HepG2 (cell line): ENCODE measurements around the gene CMIP. TPM values are rescaled to one million over a fixed set of nuclear protein-coding genes. Genes with fewer than 3 reads are reported as not detected.

Experiments
- GZF1 ChIP-seq: sonication (generic); formaldehyde crosslinking; IDR thresholded peaks from 2 replicates; pipeline ENCODE4 v1.5.1; 2020; ENCODE audit warnings: mild to moderate bottlenecking, missing genetic modification reagents
- KAT7 ChIP-seq: IDR thresholded peaks from 2 replicates; pipeline ENCODE4 v1.6.1; 2018; ENCODE audit warnings: borderline replicate concordance, missing compliant biosample characterization
- KLF11 ChIP-seq: IDR thresholded peaks from 2 replicates; pipeline ENCODE4 v1.6.1; 2016; ENCODE audit warnings: missing compliant biosample characterization
- NONO ChIP-seq, 2 experiments: fragments of 450-650 bp in 1 of 2; sonication (generic) in 1 of 2; formaldehyde crosslinking in 1 of 2; IDR thresholded peaks in 1 of 2; conservative IDR thresholded peaks in 1 of 2; 2 replicates each; pipeline versions ENCODE4 v1.6.1 to v1.8.0; 2017 to 2022; ENCODE audit warnings: mild to moderate bottlenecking in 1 of 2, missing genetic modification reagents in 1 of 2, moderate library complexity in 1 of 2
- PHF21A ChIP-seq: sonication (generic); formaldehyde crosslinking; IDR thresholded peaks from 2 replicates; pipeline ENCODE4 v1.5.0; 2020; ENCODE audit warnings: mild to moderate bottlenecking, missing genetic modification reagents
- RAD21 ChIP-seq: fragments of 450-650 bp; formaldehyde crosslinking; IDR thresholded peaks from 2 replicates; pipeline ENCODE4 v1.5.0; 2020; ENCODE audit warnings: mild to moderate bottlenecking
- TGIF2 ChIP-seq: IDR thresholded peaks from 2 replicates; pipeline ENCODE4 v1.6.1; 2016; ENCODE audit warnings: control low read depth, missing compliant biosample characterization
- ZNF468 ChIP-seq: sonication (generic); formaldehyde crosslinking; IDR thresholded peaks from 2 replicates; pipeline ENCODE4 v1.8.0; 2022; ENCODE audit warnings: mild to moderate bottlenecking, moderate library complexity, missing genetic modification reagents
- ZNF543 ChIP-seq: sonication (generic); formaldehyde crosslinking; IDR thresholded peaks from 2 replicates; pipeline ENCODE4 v1.4.0; 2020; ENCODE audit warnings: mild to moderate bottlenecking, missing genetic modification reagents
- ZNF549 ChIP-seq: sonication (generic); formaldehyde crosslinking; IDR thresholded peaks from 2 replicates; pipeline ENCODE4 v1.5.0; 2020; ENCODE audit warnings: missing genetic modification reagents
- ZNF570 ChIP-seq: sonication (generic); formaldehyde crosslinking; IDR thresholded peaks from 2 replicates; pipeline ENCODE4 v1.4.0; 2020; ENCODE audit warnings: mild to moderate bottlenecking, missing genetic modification reagents, borderline replicate concordance
- ZNF619 ChIP-seq: sonication (generic); formaldehyde crosslinking; IDR thresholded peaks from 2 replicates; pipeline ENCODE4 v1.4.0; 2020; ENCODE audit warnings: mild to moderate bottlenecking, missing genetic modification reagents
- ZSCAN29 ChIP-seq: sonication (generic); formaldehyde crosslinking; conservative IDR thresholded peaks from 2 replicates; pipeline ENCODE4 v1.4.0; 2020; ENCODE audit warnings: mild to moderate bottlenecking, missing genetic modification reagents
- polyA plus RNA-seq, 8 experiments: library from polyadenylated mRNA; depleted of rRNA in 3 of 8; stranded (reverse) in 7 of 8; unstranded in 1 of 8; fragments of >200 nt; fragmentation: Illumina TruSeq in 4 of 8; extraction: Trizol in 4 of 8; gene quantifications; 2 replicates each; pipeline versions ENCODE4 v1.2.1 to v1.2.3, GENCODE V29; 2011 to 2016; ENCODE audit warnings: low read depth in 4 of 8, missing spikeins in 1 of 8, mixed read lengths in 1 of 8; ENCODE audit not compliant: insufficient read depth in 1 of 8
- total RNA-seq, 5 experiments: library from RNA; depleted of rRNA; stranded (reverse); fragments of >200 nt; fragmentation: Illumina TruSeq; extraction: Trizol; gene quantifications; 2 replicates each; pipeline ENCODE4 v1.2.3, GENCODE V29; 2016; ENCODE audit warnings: low read depth in 1 of 5
- TF ChIP-seq, protein P1 (sequence below): IDR thresholded peaks from 2 replicates; pipeline ENCODE4 v1.6.1; 2016; ENCODE audit warnings: low read depth, control low read depth
- TF ChIP-seq, protein P2 (sequence below): sonication (generic); formaldehyde crosslinking; IDR thresholded peaks from 2 replicates; pipeline ENCODE4 v1.4.0; 2020; ENCODE audit warnings: missing genetic modification reagents
- TF ChIP-seq, protein P3 (sequence below): sonication (generic); formaldehyde crosslinking; IDR thresholded peaks from 2 replicates; pipeline ENCODE4 v1.4.0; 2020; ENCODE audit warnings: missing genetic modification reagents, borderline replicate concordance
- TF ChIP-seq, protein P4 (sequence below): sonication (generic); formaldehyde crosslinking; IDR thresholded peaks from 2 replicates; pipeline ENCODE4 v1.4.0; 2020; ENCODE audit warnings: missing genetic modification reagents; ENCODE audit errors: not compliant biosample characterization

The CMIP gene
- total and polyA plus RNA-seq, 2 of the 13 experiments (the other 11 are each of a cell fraction or from before 2014, with no cell fraction given) = 10.9 to 18.1 TPM

DNA sequence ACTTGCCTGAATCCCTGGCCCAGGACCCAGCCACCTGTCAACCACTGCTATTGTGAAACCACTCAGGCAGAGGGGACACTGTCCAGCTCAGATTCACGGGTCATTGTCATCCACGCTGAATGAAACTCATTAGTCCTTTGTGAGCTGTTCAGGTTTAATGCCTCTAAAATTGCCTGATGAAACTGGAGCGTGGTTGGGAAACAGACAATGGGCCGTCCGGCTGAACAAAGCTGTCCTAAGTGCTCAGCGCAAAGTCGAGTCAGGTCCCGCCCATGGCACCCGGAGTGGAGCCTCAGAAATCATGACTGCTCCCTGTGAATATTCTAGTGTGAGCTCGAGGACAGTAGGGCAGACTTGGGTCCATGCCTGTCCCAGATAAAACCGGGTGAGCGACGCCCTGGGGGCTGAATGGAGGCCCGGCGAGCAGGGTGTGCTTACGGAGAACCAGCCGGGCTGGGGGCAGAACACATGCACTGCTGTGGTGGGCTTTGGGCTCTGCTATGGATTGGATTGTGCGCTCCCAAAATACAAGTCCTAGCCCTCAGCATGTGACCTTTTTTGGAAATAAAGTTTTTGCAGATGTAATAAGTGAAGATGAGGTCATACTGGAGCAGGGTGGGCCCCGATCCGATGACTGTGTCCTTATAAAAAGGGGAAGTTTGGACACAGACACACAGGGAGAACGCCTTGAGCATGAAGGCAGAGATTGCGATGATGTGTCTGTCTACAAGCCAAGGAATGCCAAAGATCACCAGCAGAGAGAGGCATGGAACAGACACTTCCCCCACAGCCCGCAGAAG, 12.9 kb upstream of the CMIP start (continued):
- TF ChIP-seq NONO (IDR thresholded peaks at IDR 0.05) = no peak
- 0 out of 2 replicates have a peak, but pooled peaks have one; percentile 14 for TF ChIP-seq NONO (CRISPR knock-in tag; conservative IDR thresholded peaks at IDR 0.05)
- TF ChIP-seq, protein P1, sequence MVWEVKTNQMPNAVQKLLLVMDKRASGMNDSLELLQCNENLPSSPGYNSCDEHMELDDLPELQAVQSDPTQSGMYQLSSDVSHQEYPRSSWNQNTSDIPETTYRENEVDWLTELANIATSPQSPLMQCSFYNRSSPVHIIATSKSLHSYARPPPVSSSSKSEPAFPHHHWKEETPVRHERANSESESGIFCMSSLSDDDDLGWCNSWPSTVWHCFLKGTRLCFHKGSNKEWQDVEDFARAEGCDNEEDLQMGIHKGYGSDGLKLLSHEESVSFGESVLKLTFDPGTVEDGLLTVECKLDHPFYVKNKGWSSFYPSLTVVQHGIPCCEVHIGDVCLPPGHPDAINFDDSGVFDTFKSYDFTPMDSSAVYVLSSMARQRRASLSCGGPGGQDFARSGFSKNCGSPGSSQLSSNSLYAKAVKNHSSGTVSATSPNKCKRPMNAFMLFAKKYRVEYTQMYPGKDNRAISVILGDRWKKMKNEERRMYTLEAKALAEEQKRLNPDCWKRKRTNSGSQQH = peak; percentile 62; the same call in 1 of the 2 replicates
- TF ChIP-seq, protein P2, sequence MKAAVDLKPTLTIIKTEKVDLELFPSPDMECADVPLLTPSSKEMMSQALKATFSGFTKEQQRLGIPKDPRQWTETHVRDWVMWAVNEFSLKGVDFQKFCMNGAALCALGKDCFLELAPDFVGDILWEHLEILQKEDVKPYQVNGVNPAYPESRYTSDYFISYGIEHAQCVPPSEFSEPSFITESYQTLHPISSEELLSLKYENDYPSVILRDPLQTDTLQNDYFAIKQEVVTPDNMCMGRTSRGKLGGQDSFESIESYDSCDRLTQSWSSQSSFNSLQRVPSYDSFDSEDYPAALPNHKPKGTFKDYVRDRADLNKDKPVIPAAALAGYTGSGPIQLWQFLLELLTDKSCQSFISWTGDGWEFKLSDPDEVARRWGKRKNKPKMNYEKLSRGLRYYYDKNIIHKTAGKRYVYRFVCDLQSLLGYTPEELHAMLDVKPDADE (CRISPR knock-in tag) = no peak
- peak; percentile 12; the same call in 1 of the 2 replicates for TF ChIP-seq ZNF543
- TF ChIP-seq ZSCAN29 (CRISPR knock-in tag) = peak; percentile 65; the same call in 1 of the 2 replicates
- no peak for TF ChIP-seq GZF1 (CRISPR knock-in tag)
- TF ChIP-seq ZNF570 (CRISPR knock-in tag) = 0 out of 2 replicates have a peak, but pooled peaks have one; percentile 19
- peak; percentile 87; the same call in 1 of the 2 replicates for TF ChIP-seq TGIF2
- peak; percentile 87 for TF ChIP-seq PHF21A
- TF ChIP-seq ZNF619 (CRISPR knock-in tag) = no peak
- TF ChIP-seq, protein P3, sequence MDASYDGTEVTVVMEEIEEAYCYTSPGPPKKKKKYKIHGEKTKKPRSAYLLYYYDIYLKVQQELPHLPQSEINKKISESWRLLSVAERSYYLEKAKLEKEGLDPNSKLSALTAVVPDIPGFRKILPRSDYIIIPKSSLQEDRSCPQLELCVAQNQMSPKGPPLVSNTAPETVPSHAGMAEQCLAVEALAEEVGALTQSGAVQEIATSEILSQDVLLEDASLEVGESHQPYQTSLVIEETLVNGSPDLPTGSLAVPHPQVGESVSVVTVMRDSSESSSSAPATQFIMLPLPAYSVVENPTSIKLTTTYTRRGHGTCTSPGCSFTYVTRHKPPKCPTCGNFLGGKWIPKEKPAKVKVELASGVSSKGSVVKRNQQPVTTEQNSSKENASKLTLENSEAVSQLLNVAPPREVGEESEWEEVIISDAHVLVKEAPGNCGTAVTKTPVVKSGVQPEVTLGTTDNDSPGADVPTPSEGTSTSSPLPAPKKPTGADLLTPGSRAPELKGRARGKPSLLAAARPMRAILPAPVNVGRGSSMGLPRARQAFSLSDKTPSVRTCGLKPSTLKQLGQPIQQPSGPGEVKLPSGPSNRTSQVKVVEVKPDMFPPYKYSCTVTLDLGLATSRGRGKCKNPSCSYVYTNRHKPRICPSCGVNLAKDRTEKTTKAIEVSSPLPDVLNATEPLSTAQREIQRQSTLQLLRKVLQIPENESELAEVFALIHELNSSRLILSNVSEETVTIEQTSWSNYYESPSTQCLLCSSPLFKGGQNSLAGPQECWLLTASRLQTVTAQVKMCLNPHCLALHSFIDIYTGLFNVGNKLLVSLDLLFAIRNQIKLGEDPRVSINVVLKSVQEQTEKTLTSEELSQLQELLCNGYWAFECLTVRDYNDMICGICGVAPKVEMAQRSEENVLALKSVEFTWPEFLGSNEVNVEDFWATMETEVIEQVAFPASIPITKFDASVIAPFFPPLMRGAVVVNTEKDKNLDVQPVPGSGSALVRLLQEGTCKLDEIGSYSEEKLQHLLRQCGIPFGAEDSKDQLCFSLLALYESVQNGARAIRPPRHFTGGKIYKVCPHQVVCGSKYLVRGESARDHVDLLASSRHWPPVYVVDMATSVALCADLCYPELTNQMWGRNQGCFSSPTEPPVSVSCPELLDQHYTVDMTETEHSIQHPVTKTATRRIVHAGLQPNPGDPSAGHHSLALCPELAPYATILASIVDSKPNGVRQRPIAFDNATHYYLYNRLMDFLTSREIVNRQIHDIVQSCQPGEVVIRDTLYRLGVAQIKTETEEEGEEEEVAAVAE (CRISPR knock-in tag) = peak; percentile 3; the same call in 1 of the 2 replicates
- TF ChIP-seq KLF11 (CRISPR knock-in tag) = no peak
- 0 out of 2 replicates have a peak, but pooled peaks have one; percentile 24 for TF ChIP-seq RAD21
- TF ChIP-seq ZNF468 = no peak
- TF ChIP-seq KAT7 (CRISPR knock-in tag) = 0 out of 2 replicates have a peak, but pooled peaks have one; percentile 60
- 0 out of 2 replicates have a peak, but pooled peaks have one; percentile 39 for TF ChIP-seq ZNF549 (CRISPR knock-in tag)
- TF ChIP-seq, protein P4, sequence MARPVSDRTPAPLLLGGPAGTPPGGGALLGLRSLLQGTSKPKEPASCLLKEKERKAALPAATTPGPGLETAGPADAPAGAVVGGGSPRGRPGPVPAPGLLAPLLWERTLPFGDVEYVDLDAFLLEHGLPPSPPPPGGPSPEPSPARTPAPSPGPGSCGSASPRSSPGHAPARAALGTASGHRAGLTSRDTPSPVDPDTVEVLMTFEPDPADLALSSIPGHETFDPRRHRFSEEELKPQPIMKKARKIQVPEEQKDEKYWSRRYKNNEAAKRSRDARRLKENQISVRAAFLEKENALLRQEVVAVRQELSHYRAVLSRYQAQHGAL (CRISPR knock-in tag) = no peak
